GM19240 (cell line): Measurements from ENCODE around the gene GSDMA.

Experiments used
- DNase-seq: peaks from one replicate; pipeline ENCODE4 v3.0.0; 2011; ENCODE audit warnings: low spot score; ENCODE audit not compliant: insufficient read length

The GSDMA gene

GRCh38 chr17:39962642-39963220 lies at the start of gene GSDMA:
Gene GSDMA (plus strand): TSS chr17:39963004. CDS start chr17:39965688, 2,684 bp downstream.
- DNase-seq: no peak

GRCh38 chr17:39913989-39914388 lies 48.8 kb upstream of the GSDMA start:
- no peak for DNase-seq

GRCh38 chr17:39915559-39915958 lies 47.2 kb upstream of the GSDMA start:
- DNase-seq: no peak

- no peak for DNase-seq
Measured at GRCh38 chr17:39916918-39917317, 45.9 kb upstream of the GSDMA start.

- DNase-seq: no peak
Measured at GRCh38 chr17:39919087-39919683, 43.6 kb upstream of the GSDMA start.

GRCh38 chr17:39920218-39921210 lies 42.3 kb upstream of the GSDMA start:
- DNase-seq: no peak

GRCh38 chr17:39921323-39921722 lies 41.5 kb upstream of the GSDMA start:
- DNase-seq: no peak

GRCh38 chr17:39922006-39922405 lies 40.8 kb upstream of the GSDMA start:
- DNase-seq: no peak

GRCh38 chr17:39923230-39923629 lies 39.6 kb upstream of the GSDMA start:
- no peak for DNase-seq

- DNase-seq: no peak
Measured at GRCh38 chr17:39923836-39924690, 38.7 kb upstream of the GSDMA start.

- no peak for DNase-seq
Measured at GRCh38 chr17:39924691-39925055, 38.1 kb upstream of the GSDMA start.

- DNase-seq: no peak
Measured at GRCh38 chr17:39925282-39926134, 37.3 kb upstream of the GSDMA start.

- no peak for DNase-seq
Measured at GRCh38 chr17:39926135-39926587, 36.6 kb upstream of the GSDMA start.

- DNase-seq: no peak
Measured at GRCh38 chr17:39926588-39927100, 36.2 kb upstream of the GSDMA start.

GRCh38 chr17:39927101-39927928 lies 35.5 kb upstream of the GSDMA start, which contains the start of the genes LRRC3C and ORMDL3:
Gene LRRC3C (plus strand): TSS chr17:39927732. CDS start chr17:39941524, 13,792 bp downstream.
Gene ORMDL3 (minus strand): TSS chr17:39927601. CDS start chr17:39924203, 3,398 bp downstream.
- DNase-seq: peak; percentile 72

GRCh38 chr17:39927929-39928857 lies 34.6 kb upstream of the GSDMA start:
- DNase-seq: no peak

- no peak for DNase-seq
Measured at GRCh38 chr17:39928858-39929645, 33.8 kb upstream of the GSDMA start.
